SK-N-SH treated with all-trans-retinoic acid at 6 μM for 48 hours (cell line): ENCODE measurements around the gene SLC44A5.

Experiments used
- BACH2 ChIP-seq: fragments of 250-450 bp; sonication (Bioruptor Pico); IDR thresholded peaks from 2 replicates; pipeline ENCODE4 v1.9.0; 2021; ENCODE audit warnings: mild to moderate bottlenecking, borderline replicate concordance
- CREB5 ChIP-seq: fragments of 250-450 bp; sonication (Bioruptor Pico); IDR thresholded peaks from 2 replicates; pipeline ENCODE4 v1.5.1; 2020; ENCODE audit warnings: low read depth, mild to moderate bottlenecking, moderate library complexity
- CSDC2 ChIP-seq: fragments of 250-450 bp; sonication (Bioruptor Pico); IDR thresholded peaks from 2 replicates; pipeline ENCODE4 v1.5.0; 2020; ENCODE audit warnings: mild to moderate bottlenecking, moderate library complexity
- ESRRG ChIP-seq: fragments of 250-450 bp; sonication (Bioruptor Pico); IDR thresholded peaks from 2 replicates; pipeline ENCODE4 v1.6.1; 2021; ENCODE audit warnings: mild to moderate bottlenecking
- ISL1 ChIP-seq: fragments of 250-450 bp; sonication (Bioruptor Pico); IDR thresholded peaks from 2 replicates; pipeline ENCODE4 v2.1.2; 2022; ENCODE audit warnings: mild to moderate bottlenecking, moderate library complexity
- ZNF565 ChIP-seq: fragments of 450-650 bp; formaldehyde crosslinking; conservative IDR thresholded peaks from 2 replicates; pipeline ENCODE4 v1.5.0; 2020; ENCODE audit warnings: low read depth, mild to moderate bottlenecking, moderate library complexity
- TF ChIP-seq, protein P1 (sequence below): fragments of 250-450 bp; sonication (Bioruptor Pico); IDR thresholded peaks from 2 replicates; pipeline ENCODE4 v1.8.0; 2020; ENCODE audit warnings: mild to moderate bottlenecking, moderate library complexity, borderline replicate concordance

- no peak for TF ChIP-seq ESRRG (CRISPR knock-in tag)
- TF ChIP-seq ISL1 (CRISPR knock-in tag), result no peak
- no peak for TF ChIP-seq CSDC2 (CRISPR knock-in tag)
- TF ChIP-seq ZNF565 (CRISPR knock-in tag), result no peak
- TF ChIP-seq, protein P1, sequence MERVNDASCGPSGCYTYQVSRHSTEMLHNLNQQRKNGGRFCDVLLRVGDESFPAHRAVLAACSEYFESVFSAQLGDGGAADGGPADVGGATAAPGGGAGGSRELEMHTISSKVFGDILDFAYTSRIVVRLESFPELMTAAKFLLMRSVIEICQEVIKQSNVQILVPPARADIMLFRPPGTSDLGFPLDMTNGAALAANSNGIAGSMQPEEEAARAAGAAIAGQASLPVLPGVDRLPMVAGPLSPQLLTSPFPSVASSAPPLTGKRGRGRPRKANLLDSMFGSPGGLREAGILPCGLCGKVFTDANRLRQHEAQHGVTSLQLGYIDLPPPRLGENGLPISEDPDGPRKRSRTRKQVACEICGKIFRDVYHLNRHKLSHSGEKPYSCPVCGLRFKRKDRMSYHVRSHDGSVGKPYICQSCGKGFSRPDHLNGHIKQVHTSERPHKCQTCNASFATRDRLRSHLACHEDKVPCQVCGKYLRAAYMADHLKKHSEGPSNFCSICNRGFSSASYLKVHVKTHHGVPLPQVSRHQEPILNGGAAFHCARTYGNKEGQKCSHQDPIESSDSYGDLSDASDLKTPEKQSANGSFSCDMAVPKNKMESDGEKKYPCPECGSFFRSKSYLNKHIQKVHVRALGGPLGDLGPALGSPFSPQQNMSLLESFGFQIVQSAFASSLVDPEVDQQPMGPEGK, result no peak
- TF ChIP-seq BACH2 (CRISPR knock-in tag), result no peak
- no peak for TF ChIP-seq CREB5
These were observed 8.4 kb downstream of the SLC44A5 start for GRCh38 chr1:75602486-75602885.
